ENCODE measurements around the gene LIFR.
"Not testable (repeated sequence)": the region's sequence is repeated elsewhere in the genome, so short reads cannot be mapped to it uniquely, and the experiment has no call there.

The LIFR gene

GRCh38 chr5:38600329-38601045, 44.0 kb upstream of the LIFR start:
- TF ChIP-seq, protein P1, sequence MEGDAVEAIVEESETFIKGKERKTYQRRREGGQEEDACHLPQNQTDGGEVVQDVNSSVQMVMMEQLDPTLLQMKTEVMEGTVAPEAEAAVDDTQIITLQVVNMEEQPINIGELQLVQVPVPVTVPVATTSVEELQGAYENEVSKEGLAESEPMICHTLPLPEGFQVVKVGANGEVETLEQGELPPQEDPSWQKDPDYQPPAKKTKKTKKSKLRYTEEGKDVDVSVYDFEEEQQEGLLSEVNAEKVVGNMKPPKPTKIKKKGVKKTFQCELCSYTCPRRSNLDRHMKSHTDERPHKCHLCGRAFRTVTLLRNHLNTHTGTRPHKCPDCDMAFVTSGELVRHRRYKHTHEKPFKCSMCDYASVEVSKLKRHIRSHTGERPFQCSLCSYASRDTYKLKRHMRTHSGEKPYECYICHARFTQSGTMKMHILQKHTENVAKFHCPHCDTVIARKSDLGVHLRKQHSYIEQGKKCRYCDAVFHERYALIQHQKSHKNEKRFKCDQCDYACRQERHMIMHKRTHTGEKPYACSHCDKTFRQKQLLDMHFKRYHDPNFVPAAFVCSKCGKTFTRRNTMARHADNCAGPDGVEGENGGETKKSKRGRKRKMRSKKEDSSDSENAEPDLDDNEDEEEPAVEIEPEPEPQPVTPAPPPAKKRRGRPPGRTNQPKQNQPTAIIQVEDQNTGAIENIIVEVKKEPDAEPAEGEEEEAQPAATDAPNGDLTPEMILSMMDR (IDR thresholded peaks at IDR 0.05), result no peak
- no peak for TF ChIP-seq ZFX (IDR thresholded peaks at IDR 0.05; ENCODE audit: borderline replicate concordance)
- no peak overlapping the region for H3K27ac ChIP-seq

DNA sequence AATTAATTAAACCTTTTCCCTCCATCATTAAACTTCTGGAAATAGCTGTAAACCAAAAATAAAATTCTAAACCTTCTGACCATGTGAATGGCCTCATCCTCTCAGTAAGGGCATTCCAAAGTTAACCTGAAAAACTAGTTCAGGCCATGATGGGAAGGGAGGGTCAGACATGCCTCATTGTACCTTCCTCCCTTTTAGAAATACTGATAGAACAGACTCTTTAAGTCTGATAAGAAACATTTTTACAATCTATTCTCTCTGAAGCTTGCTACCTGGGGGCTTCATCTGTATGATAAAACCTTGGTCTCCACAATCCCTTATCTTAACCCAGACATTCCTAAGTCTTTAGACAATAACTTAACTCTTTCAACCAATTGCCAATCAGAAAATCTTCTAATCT, 43.3 kb upstream of the LIFR start:
- H3K27ac ChIP-seq, result not testable (repeated sequence)

DNA sequence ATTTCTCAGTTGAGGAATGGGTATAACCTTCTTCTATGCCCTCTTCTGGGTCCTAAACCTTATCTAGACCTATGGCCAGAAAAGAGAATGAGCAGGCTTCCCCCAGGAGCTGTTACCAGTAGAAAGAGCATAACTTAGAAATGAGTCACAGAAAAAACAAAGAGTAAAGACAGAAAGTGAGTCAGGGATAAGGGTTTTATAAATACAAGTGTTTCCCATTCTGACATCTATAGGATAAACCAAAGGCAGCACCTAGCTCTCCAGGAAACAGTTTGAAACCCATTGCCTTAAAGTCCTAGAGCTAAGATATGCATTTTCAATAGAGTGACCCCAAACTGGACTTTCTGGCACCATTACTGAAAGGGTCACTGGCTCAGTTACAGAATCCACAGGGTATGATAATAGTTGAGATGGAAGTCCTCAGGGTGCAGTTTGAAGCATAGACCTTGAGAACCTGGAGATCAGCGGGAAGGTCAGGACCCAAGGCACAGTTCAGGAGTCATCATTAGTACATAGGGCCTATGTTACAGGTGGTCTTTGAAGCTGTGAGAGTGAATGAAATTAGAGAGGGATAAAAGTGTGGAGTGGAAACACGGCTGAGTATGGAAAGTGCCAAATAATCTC, 42.7 kb upstream of the LIFR start:
- TF ChIP-seq, protein P1 (IDR thresholded peaks at IDR 0.05), result no peak
- no peak for TF ChIP-seq ZFX (IDR thresholded peaks at IDR 0.05; ENCODE audit: borderline replicate concordance)
- no peak overlapping the region for H3K27ac ChIP-seq

GRCh38 chr5:38598296-38598993, 42.0 kb upstream of the LIFR start:
- H3K27ac ChIP-seq, result no peak overlapping the region
- TF ChIP-seq, protein P1 (IDR thresholded peaks at IDR 0.05), result no peak
- TF ChIP-seq ZFX (IDR thresholded peaks at IDR 0.05; ENCODE audit: borderline replicate concordance), result no peak

- TF ChIP-seq, protein P1 (IDR thresholded peaks at IDR 0.05), result no peak
- TF ChIP-seq ZFX (IDR thresholded peaks at IDR 0.05; ENCODE audit: borderline replicate concordance), result no peak
- H3K27ac ChIP-seq, result no peak overlapping the region
Measured at GRCh38 chr5:38596981-38597380, 40.5 kb upstream of the LIFR start.

DNA sequence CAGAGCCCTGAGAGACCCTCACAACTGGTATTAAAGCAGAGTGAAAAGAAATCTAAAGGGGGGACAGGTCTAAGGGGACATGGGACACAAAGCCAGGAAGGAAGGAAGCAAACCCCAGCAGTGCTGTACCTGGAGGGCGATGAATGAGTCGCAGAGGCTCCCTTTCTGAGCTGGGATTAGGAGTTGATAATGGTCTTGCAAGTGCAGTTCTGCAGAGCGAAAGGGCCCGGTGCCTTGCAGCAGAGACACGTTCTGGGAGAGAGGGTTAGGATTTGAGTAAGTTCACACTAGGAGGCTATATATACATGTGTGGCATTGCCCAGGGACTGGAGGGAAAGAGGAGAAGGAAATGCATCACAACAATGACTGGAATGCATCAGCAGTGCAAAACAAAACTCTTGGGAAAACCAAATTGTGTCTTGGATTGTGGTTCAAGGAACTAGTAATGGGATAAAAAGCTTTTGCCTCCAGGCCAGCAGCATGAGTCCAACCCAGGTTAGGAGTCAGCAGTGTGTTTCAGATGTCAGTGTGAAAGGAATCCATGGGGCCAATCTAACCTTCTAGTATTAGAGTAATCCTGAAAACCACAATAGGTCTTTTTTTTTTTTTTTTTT, 38.8 kb upstream of the LIFR start:
- TF ChIP-seq, protein P1 (IDR thresholded peaks at IDR 0.05), result no peak
- TF ChIP-seq ZFX (IDR thresholded peaks at IDR 0.05; ENCODE audit: borderline replicate concordance), result no peak

GRCh38 chr5:38593959-38594358, 37.5 kb upstream of the LIFR start:
- TF ChIP-seq, protein P1 (IDR thresholded peaks at IDR 0.05), result no peak
- no peak for TF ChIP-seq ZFX (IDR thresholded peaks at IDR 0.05; ENCODE audit: borderline replicate concordance)
- no peak overlapping the region for H3K27ac ChIP-seq

More for the DNA sequence above, 38.8 kb upstream of the LIFR start:
- no peak overlapping the region for H3K27ac ChIP-seq

All from 22Rv1 (cell line).